Activated CD4-positive, alpha-beta T cell treated with anti-CD3 and anti-CD28 coated beads, Interleukin-2, amount 50 U/mL, for 1 hour (primary cell): ENCODE results near the gene POMGNT2.

Source experiments
- DNase-seq: peaks from one replicate; pipeline ENCODE4 v3.0.0-alpha.2; 2020

The POMGNT2 gene

GRCh38 chr3:43043071-43043766 is 62.7 kb downstream of the POMGNT2 start:
- no peak for DNase-seq

GRCh38 chr3:43041517-43041916 is 64.4 kb downstream of the POMGNT2 start:
- no peak for DNase-seq

GRCh38 chr3:43038010-43038409 is 67.9 kb downstream of the POMGNT2 start:
- DNase-seq, result no peak

- DNase-seq, result no peak
Observed at GRCh38 chr3:43036621-43037423, 69.1 kb downstream of the POMGNT2 start.

- DNase-seq, result no peak
Observed at GRCh38 chr3:43035801-43036365, 70.0 kb downstream of the POMGNT2 start.

GRCh38 chr3:43034911-43035310 is 71.0 kb downstream of the POMGNT2 start:
- DNase-seq, result no peak

- no peak for DNase-seq
Observed at GRCh38 chr3:43034200-43034599, 71.7 kb downstream of the POMGNT2 start.

GRCh38 chr3:43032646-43033628 is 72.9 kb downstream of the POMGNT2 start:
- no peak for DNase-seq

GRCh38 chr3:43031889-43032545 is 73.9 kb downstream of the POMGNT2 start:
- DNase-seq, result no peak

- no peak for DNase-seq
Observed at GRCh38 chr3:43031485-43031884, 74.4 kb downstream of the POMGNT2 start.

GRCh38 chr3:43030162-43030935 is 75.5 kb downstream of the POMGNT2 start:
- DNase-seq, result no peak
